KOPT-K1 (cell line): Measurements from ENCODE around the gene CCM2L.
"Not testable (repeated sequence)": the region's sequence is repeated elsewhere in the genome, so short reads cannot be mapped to it uniquely, and the experiment has no call there.

Source experiments
- H3K27ac ChIP-seq: fragments of 200-600 bp; sonication (generic); 2 replicates; pipeline ENCODE4 v1.5.1; 2016; ENCODE audit warnings: antibody characterized with exemption, mild to moderate bottlenecking, low read depth, low read length; ENCODE audit not compliant: poor library complexity, severe bottlenecking
- H3K36me3 ChIP-seq: fragments of 200-600 bp; sonication (generic); 2 replicates; pipeline ENCODE4 v1.5.1; 2017; ENCODE audit warnings: antibody characterized with exemption, mild to moderate bottlenecking, low read length, moderate library complexity; ENCODE audit not compliant: insufficient read depth
- H3K9me3 ChIP-seq: fragments of 200-600 bp; sonication (generic); 2 replicates; pipeline ENCODE4 v1.5.1; 2017; ENCODE audit warnings: antibody characterized with exemption, low read length, mild to moderate bottlenecking; ENCODE audit not compliant: insufficient read depth, poor library complexity, severe bottlenecking

CCM2L gene

DNA sequence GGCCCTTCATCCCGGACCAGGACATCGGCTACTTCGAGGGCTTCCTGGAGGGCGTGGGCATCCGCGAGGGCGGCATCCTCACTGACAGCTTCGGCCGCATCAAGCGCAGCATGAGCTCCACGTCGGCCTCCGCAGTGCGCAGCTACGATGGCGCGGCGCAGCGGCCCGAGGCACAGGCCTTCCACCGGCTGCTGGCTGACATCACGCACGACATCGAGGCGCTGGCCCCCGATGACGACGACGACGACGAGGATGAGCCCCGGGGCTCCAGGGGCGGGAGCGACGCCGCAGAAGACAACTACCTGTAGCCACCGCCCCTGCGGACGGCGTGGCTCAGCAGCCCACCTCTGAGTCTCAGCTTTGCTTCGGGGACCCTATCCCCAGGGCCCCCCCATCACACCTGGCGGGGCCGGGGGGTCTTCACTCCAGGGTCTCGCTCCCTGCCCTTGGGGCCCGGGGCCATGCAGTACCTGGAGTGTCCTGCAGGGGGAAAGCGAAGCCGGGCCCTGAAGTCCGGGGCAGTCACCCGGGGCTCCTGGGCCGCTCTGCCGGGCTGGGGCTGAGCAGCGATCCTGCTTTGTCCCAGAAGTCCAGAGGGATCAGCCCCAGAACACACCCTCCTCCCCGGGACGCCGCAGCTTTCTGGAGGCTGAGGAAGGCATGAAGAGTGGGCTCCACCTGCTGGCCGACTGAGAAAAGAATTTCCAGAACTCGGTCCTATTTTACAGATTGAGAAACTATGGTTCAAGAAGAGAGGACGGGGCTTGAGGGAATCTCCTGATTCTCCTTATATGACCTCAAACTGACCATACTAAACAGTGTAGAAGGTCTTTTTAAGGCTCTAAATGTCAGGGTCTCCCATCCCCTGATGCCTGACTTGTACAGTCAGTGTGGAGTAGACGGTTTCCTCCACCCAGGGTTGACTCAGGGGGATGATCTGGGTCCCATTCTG is 21.0 kb downstream of the CCM2L start:
- Histone ChIP-seq H3K27ac (no peak overlapping the region), H3K9me3 (no peaks in the 10 kb centered on the region), H3K36me3 (no peaks in the 10 kb centered on the region)

DNA sequence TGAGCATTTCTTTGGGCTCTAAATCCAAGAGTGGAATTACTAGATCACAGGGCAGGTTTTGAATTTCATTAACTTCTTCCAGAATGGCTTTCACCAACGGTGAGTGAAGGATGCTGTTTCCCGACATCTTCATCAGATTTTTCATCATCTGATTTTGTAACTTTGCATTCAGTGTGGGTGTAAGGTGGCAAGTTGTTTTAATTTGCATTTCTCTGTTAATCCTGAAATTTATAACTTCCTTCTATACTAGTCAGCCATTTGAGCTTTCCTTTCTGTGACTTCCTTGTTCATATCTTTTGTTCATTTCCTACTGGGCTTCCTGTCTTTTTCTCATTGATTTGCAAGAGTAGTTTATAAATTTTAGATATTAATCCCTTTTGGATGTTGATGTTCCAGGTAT is 23.1 kb downstream of the CCM2L start:
- H3K9me3 ChIP-seq, result peaks cover 4% of the 10 kb centered on the region
- H3K27ac ChIP-seq, result no peak overlapping the region
- no peaks in the 10 kb centered on the region for H3K36me3 ChIP-seq

DNA sequence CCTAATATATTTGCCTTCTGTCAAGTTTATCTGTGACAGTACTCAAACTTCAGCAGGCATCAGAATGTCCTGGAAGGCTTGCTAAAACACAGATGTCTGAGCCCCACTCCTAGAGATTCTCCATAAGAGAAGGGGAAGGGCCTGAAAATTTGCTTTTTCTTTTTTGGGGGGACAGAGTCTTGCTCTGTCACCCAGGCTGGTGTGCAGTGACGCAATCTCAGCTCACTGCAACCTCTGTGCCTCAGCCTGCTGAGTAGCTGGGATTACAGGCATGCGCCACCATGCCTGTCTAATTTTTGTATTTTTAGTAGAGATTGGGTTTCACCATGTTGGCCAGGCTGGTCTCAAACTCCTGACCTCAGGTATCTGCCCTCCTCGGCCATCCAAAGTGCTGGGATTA is 23.5 kb downstream of the CCM2L start:
- not testable (repeated sequence) for H3K9me3 ChIP-seq, H3K36me3 ChIP-seq, H3K27ac ChIP-seq

DNA sequence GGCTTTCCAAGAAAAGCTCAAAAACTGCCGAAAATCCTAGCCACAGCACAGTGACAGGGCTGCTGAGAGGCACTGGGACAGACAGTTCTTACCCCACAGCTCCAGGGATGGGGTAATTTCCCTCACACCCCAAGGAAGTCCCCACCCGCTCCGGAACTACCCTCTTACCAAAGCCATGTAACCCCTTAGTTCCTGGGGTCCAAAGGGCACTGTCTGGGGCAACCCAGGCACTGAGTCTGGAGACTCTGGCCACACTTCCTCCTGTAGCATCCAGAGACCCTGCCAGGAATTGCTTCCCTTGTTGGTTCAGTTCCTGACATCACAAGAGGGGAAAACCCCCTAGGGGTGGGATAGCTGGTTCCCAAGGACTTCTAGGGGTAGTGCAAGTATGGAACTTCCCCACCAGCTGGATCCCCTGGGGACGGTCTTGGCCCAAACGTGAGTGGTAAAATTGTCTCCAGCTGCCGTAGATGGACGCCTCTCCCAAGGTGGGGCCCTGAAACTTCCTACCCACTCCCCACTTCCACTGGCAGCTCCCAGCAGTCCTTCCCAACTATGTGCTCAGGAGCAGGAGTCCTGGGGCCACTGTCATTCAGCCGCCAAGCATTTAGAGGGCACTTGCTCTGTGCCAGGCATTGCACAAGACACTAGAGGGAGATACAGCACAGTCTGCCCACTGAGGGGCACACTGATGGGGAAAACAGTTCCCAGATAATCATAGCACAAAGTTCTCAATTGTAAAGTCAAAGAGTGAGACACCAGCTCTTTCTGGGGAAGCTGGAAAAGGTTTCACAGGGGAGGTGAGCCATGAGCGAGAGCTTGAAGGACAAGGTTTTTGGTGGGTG is 24.6 kb downstream of the CCM2L start:
- Histone ChIP-seq H3K9me3 (peaks cover 4% of the 10 kb centered on the region), H3K36me3 (no peaks in the 10 kb centered on the region), H3K27ac (no peak overlapping the region)

DNA sequence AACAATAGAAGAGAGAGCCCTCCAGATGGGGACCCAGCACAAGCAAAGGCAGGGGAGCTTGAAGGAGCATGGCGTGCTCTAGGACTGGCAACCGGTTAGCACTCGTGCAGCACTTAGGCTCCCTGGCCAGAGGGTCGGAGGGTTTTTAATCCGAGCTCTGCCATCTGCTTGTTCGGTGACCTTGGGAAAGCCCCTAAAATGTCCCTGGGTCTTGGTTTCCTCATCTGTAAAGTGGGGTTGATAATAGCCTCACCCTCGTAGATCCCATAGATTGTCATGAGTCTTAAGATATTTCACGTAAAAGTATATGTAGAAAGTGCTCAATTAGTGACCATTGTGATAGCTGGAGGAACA is 25.2 kb downstream of the CCM2L start:
- Histone ChIP-seq H3K9me3 (peaks cover 4% of the 10 kb centered on the region), H3K27ac (no peak overlapping the region)

DNA sequence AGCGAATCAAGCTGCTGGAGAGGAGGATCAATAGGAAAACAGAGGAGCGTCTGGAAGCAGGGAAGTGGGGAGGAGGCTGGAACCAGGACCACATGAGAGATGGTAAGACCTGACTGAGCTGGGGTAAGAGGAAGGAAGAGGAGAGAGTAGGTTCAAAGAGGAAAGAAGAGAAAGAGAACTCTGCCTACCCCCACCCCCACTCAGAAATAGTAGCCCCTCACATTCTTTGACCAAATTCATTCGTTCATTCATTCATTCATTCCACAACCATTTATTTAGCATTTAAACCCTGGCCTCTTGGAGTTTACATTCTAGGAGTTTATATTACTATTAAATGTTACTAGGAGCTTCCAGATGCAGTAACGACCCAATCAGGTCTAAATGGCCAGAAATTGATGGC is 26.0 kb downstream of the CCM2L start:
- Histone ChIP-seq H3K9me3 (peaks cover 4% of the 10 kb centered on the region), H3K27ac (no peak overlapping the region), H3K36me3 (no peaks in the 10 kb centered on the region)

More for the DNA sequence above, 25.2 kb downstream of the CCM2L start:
- no peaks in the 10 kb centered on the region for H3K36me3 ChIP-seq

DNA sequence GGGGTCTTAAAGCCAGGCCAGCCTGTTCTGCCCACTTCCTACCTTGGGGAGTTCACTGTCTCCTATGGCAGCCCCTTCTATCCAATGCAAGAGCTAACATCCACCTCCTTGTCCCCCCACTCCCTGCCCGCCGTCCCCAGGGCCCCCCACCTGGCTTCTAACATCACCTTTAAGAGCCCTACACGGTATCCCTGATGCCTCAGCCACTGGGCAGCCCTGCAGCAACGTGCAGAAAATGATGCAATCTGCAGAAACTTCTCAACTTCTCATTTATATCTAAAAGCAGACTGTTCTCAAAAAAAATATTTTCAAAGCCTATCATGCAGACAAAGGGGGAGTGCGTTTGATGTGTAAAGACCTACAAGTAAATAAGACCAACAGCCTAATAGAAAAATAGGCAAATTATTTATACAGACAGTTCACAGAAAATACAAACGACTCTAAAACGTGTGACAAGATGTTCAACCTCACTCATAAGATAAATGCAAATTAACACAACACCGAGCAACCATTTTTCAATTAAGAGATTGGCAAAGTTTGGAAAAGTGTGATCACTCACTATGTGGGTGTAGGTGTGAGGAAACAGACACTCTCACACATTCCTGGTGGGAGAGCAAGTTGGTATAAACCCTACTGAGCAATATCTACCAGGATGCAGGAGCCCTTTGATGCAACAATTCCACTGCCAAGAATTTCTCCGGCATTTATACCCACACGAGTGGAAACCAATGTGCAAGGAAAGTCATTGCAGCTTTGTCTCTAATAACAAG is 26.7 kb downstream of the CCM2L start:
- peaks cover 4% of the 10 kb centered on the region for H3K9me3 ChIP-seq
- H3K27ac ChIP-seq, result no peak overlapping the region

DNA sequence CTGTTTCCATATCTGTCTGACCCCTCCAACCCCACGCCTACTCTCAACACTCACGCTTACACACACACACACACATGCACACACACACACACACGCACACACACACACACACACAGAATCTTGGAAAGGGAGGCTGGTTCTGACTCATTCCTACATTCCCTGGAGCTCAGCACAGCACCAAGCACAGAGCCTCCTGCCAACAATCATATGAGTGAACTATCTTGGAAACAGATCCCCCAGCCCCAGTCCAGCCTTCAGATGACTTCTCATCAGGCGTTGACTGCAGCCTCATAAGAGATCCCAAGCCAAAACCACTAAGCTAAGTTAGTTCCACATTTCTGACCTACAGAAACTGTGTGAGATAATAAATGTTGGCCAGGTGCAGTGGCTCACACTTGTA is 27.7 kb downstream of the CCM2L start:
- Histone ChIP-seq H3K27ac (no peak overlapping the region), H3K9me3 (peaks cover 4% of the 10 kb centered on the region), H3K36me3 (no peaks in the 10 kb centered on the region)

More for the DNA sequence above, 26.7 kb downstream of the CCM2L start:
- no peaks in the 10 kb centered on the region for H3K36me3 ChIP-seq

DNA sequence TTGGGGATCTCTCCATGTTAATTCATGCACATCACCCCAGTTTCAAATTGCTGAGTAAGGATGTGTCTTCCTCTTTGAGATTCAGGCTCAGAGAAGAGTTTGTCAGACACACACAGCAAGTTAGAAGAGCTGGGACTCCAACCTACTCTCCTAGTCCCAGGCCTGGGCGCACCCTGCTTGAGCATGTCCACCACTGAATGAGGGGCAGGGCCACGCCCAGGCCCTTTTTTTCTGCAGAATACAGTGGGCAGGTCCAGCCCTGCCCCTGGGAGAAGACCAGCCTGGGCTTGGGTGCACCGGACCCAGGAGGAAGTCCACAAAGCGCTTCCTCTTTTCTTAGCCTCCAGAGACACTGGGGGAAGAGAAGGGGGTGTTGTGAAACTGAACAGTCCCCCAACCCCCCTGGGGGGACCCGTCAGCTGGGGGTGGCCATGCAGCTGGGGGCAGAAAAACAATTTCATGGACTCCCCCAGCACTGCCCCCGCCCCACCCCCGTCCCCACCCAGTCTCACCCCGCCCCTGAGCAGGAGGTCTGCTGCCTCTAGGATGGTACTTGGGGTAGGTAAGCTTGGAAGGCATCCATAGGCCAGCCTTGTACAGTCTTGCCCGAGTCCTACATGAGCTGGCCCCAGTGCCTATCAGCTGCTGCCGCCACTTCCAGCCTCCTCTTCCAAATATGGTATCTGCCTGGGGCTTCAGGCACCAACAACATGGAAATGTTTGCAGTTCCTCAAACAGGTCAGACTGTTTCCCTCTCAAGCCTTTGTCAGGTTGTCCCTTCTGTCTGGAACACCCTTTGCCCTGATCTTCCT is 30.1 kb downstream of the CCM2L start:
- H3K27ac ChIP-seq, result no peak overlapping the region
- no peaks in the 10 kb centered on the region for H3K36me3 ChIP-seq
- peaks cover 4% of the 10 kb centered on the region for H3K9me3 ChIP-seq

DNA sequence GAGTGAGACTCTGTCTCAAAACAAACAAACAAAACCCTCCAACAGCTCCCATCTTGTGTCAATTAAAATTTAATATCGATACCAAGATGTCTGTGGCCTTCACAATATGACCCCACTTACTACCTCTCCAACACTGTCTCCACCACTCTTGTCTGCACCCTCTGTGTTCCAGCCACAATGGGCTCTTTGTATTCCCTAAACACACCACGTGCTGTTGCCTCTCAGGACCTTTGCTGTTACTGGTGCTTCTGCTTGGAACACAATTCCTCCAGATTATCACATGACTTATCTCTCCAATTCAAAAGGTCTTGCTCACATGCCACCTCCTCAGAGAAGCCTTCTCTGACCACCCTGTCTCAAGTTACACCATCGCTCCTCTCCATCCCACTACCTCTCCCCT is 35.8 kb downstream of the CCM2L start:
- peaks cover 5% of the 10 kb centered on the region for H3K9me3 ChIP-seq
- H3K27ac ChIP-seq, result no peak overlapping the region
- no peaks in the 10 kb centered on the region for H3K36me3 ChIP-seq

DNA sequence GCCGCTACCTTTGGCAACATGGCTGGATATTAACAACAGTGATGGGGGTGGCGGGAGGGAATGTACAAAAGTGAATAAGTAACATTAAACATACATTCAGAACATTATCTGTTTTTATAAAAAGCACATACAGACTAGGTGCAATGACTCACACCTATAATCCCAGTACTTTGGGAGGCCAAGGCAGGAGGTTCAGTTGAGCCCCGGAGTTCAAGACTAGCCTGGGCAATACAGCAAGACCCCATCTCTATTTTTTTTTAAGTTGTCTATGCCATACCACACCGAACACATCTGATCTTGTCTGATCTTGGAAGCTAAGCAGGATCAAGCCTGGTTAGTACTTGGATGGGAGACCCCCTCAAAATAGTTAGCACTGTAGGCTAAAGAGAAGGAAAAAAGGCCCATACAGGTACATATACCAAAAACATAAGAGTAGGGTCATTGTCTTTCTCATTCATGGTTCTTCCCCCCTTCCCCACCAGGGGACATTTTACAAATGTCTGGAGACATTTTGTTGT is 40.1 kb downstream of the CCM2L start:
- H3K36me3 ChIP-seq, result no peaks in the 10 kb centered on the region
- H3K27ac ChIP-seq, result no peak overlapping the region
- H3K9me3 ChIP-seq, result peaks cover 22% of the 10 kb centered on the region

DNA sequence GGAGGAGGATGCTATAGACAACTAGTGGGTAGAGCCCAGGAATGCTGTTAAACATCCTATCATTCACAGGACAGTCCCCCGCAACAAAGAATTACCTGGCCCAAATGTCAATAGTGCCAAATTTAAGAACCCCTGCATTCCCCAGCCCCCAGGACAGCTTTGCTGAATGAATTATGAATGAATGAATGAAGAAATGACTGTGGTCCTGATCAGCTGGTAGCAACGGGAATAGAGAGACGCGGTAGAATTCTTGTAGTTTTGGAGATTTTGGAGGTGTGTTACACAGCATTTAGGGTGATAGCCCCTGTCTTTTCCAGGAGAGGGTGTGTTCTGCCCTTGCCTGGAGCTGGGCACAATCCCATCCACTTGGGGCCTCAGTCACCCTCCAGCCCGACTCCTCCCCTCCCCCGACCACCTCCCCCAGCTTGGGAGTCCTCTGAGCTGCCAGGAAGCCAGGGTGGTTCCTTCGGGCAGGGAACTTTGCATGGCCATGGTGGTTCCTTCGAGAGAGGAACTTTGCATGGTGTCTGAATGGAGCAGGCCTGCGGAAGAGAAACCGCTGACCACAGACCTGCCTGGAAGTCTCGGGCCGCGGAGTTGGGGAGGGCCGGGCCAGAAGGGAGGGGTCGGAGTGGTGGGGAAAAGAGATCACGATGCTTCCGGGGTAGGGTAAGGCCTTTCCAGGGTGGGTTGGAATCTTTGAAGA is 40.8 kb downstream of the CCM2L start:
- H3K27ac ChIP-seq, result no peak overlapping the region
- H3K36me3 ChIP-seq, result no peaks in the 10 kb centered on the region
- H3K9me3 ChIP-seq, result peaks cover 22% of the 10 kb centered on the region

DNA sequence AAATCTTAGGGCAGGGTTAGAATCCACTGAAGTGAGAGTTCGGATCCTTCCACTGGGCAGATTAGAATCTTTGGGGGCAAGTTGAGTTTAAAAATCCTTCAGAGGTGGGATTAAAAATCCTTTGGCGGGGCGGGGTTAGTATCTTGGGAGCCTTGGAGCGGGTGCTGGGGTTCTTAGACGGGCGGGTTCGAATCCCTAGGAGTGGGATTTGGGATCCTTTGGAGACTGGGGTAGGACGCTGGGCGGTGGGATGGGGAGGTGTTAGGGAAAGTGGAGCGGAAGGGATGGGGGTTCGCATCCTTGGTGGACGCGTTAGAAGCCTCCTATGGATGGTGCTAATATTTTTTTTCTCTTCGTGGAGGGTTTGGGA is 41.5 kb downstream of the CCM2L start:
- H3K9me3 ChIP-seq, result peaks cover 22% of the 10 kb centered on the region
- H3K36me3 ChIP-seq, result no peaks in the 10 kb centered on the region
- no peak overlapping the region for H3K27ac ChIP-seq
